HEK293 (cell line): ENCODE results near the gene PARD3B.

ENCODE experiments used
- MEIS1 ChIP-seq: sonication (generic); formaldehyde crosslinking; IDR thresholded peaks from 2 replicates; pipeline ENCODE4 v1.8.1; 2022; ENCODE audit warnings: missing genetic modification reagents, mild to moderate bottlenecking, borderline replicate concordance
- REPIN1 ChIP-seq: fragments of 450-650 bp; formaldehyde crosslinking; IDR thresholded peaks from 2 replicates; pipeline ENCODE4 v1.5.1; 2017; ENCODE audit warnings: missing biosample characterization, missing genetic modification characterization, low read depth
- ZNF830 ChIP-seq: fragments of 450-650 bp; IDR thresholded peaks from 2 replicates; pipeline ENCODE4 v1.5.0; 2018; ENCODE audit warnings: missing biosample characterization, missing genetic modification characterization, low read depth, mild to moderate bottlenecking, moderate library complexity
- TF ChIP-seq, protein P1 (sequence below): fragments of 450-650 bp; formaldehyde crosslinking; IDR thresholded peaks from 2 replicates; pipeline ENCODE4 v1.5.1; 2016; ENCODE audit warnings: missing biosample characterization, missing genetic modification characterization
- TF ChIP-seq, protein P2 (sequence below): fragments of 450-650 bp; formaldehyde crosslinking; optimal IDR thresholded peaks from 2 replicates; pipeline ENCODE3; 2016; ENCODE audit warnings: missing biosample characterization, mild to moderate bottlenecking, missing genetic modification characterization
- TF ChIP-seq, protein P3 (sequence below): fragments of 450-650 bp; formaldehyde crosslinking; IDR thresholded peaks from 2 replicates; pipeline ENCODE4 v1.5.1; 2017; ENCODE audit warnings: missing biosample characterization, missing genetic modification characterization

DNA sequence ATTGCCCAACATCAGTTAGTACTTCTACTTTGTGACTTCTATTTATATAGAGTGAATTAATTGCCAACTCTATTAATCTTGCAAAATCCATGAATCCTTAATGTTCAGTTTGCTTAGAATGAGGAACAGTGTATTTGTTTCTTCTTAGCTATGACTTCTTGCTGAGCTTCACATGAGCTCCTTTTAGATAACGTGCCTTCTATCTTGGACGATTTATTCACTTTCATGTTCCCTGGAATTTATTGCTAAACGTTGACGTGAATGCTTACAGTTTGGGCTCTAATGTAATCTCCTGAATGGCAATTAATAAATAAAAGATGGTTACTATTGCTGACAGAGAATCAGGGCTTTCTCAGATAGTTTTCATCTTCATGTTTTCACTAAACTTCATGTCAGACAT lies 752.6 kb downstream of the PARD3B start:
- TF ChIP-seq, protein P1, sequence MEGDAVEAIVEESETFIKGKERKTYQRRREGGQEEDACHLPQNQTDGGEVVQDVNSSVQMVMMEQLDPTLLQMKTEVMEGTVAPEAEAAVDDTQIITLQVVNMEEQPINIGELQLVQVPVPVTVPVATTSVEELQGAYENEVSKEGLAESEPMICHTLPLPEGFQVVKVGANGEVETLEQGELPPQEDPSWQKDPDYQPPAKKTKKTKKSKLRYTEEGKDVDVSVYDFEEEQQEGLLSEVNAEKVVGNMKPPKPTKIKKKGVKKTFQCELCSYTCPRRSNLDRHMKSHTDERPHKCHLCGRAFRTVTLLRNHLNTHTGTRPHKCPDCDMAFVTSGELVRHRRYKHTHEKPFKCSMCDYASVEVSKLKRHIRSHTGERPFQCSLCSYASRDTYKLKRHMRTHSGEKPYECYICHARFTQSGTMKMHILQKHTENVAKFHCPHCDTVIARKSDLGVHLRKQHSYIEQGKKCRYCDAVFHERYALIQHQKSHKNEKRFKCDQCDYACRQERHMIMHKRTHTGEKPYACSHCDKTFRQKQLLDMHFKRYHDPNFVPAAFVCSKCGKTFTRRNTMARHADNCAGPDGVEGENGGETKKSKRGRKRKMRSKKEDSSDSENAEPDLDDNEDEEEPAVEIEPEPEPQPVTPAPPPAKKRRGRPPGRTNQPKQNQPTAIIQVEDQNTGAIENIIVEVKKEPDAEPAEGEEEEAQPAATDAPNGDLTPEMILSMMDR: no peak
- TF ChIP-seq, protein P2, sequence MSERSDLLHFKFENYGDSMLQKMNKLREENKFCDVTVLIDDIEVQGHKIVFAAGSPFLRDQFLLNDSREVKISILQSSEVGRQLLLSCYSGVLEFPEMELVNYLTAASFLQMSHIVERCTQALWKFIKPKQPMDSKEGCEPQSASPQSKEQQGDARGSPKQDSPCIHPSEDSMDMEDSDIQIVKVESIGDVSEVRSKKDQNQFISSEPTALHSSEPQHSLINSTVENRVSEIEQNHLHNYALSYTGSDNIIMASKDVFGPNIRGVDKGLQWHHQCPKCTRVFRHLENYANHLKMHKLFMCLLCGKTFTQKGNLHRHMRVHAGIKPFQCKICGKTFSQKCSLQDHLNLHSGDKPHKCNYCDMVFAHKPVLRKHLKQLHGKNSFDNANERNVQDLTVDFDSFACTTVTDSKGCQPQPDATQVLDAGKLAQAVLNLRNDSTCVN (tag by site-specific recombination): no peak
- TF ChIP-seq REPIN1 (no peak), MEIS1 (CRISPR knock-in tag) (no peak), ZNF830 (no peak)
- TF ChIP-seq, protein P3, sequence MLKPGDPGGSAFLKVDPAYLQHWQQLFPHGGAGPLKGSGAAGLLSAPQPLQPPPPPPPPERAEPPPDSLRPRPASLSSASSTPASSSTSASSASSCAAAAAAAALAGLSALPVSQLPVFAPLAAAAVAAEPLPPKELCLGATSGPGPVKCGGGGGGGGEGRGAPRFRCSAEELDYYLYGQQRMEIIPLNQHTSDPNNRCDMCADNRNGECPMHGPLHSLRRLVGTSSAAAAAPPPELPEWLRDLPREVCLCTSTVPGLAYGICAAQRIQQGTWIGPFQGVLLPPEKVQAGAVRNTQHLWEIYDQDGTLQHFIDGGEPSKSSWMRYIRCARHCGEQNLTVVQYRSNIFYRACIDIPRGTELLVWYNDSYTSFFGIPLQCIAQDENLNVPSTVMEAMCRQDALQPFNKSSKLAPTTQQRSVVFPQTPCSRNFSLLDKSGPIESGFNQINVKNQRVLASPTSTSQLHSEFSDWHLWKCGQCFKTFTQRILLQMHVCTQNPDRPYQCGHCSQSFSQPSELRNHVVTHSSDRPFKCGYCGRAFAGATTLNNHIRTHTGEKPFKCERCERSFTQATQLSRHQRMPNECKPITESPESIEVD (tag by site-specific recombination): no peak
